H1 (cell line): ENCODE measurements around the gene CEP128. TPM values are rescaled to one million over a fixed set of nuclear protein-coding genes. Genes with fewer than 3 reads are reported as not detected.

Source experiments
- ASH2L ChIP-seq: fragments of 200-600, 300-600 bp; sonication (generic); IDR thresholded peaks from one replicate; pipeline ENCODE4 v1.7.1; 2017; ENCODE audit warnings: low read length
- ATF3 ChIP-seq: IDR thresholded peaks from 2 replicates; pipeline ENCODE4 v1.6.1; 2011; ENCODE audit warnings: low read depth, mild to moderate bottlenecking, low read length; ENCODE audit not compliant: insufficient read depth
- CEBPB ChIP-seq: IDR thresholded peaks from 2 replicates; pipeline ENCODE4 v1.6.1; 2012; ENCODE audit warnings: low read depth, low read length
- EGR1 ChIP-seq: IDR thresholded peaks from 2 replicates; pipeline ENCODE4 v1.6.1; 2011; ENCODE audit warnings: low read depth, low read length, borderline replicate concordance
- EP300 ChIP-seq, 2 experiments: IDR thresholded peaks; 1 replicate in 1 of 2; 2 replicates in 1 of 2; pipeline ENCODE4 v1.6.1; 2011 to 2012; ENCODE audit warnings: low read depth in 2 of 2, low read length in 2 of 2, mild to moderate bottlenecking in 2 of 2, borderline replicate concordance in 1 of 2, inconsistent platforms in 1 of 2, moderate library complexity in 1 of 2
- POLR2A ChIP-seq, 2 experiments: IDR thresholded peaks; 1 replicate in 1 of 2; 2 replicates in 1 of 2; pipeline ENCODE4 v1.6.1; 2011; ENCODE audit warnings: low read depth in 2 of 2, low read length in 2 of 2, mild to moderate bottlenecking in 2 of 2; ENCODE audit errors: control extremely low read depth in 1 of 2
- RBBP5 ChIP-seq: IDR thresholded peaks from 2 replicates; pipeline ENCODE4 v1.7.1; 2012; ENCODE audit warnings: low read depth, mild to moderate bottlenecking, inconsistent platforms, low read length, moderate library complexity, borderline replicate concordance
- polyA plus RNA-seq, 7 experiments: library from polyadenylated mRNA; depleted of rRNA in 3 of 7; stranded (reverse) in 5 of 7; unstranded in 2 of 7; fragments of >200 nt in 5 of 7; fragments of 200-250 nt in 2 of 7; gene quantifications; 1 replicate in 5 of 7; 2 replicates in 1 of 7; 4 replicates in 1 of 7; pipeline versions ENCODE4 v1.2.1 to v1.2.3, GENCODE V29; 2011 to 2013; ENCODE audit warnings: missing spikeins in 2 of 7, mixed read lengths in 2 of 7
- total RNA-seq: library from RNA; stranded (reverse); fragmentation: NEBNext Ultra II Directional; extraction: Animal tissue kit (Norgen Biotek cat#: 25700); gene quantifications from 2 replicates; pipeline ENCODE4 v1.2.1, GENCODE V29; 2021
- TF ChIP-seq, protein P1 (sequence below): fragments of 300-600 bp; sonication (generic); IDR thresholded peaks from 2 replicates; pipeline ENCODE4 v1.7.1; 2012; ENCODE audit warnings: low read length, moderate library complexity, mild to moderate bottlenecking, inconsistent platforms; ENCODE audit not compliant: insufficient replicate concordance
- TF ChIP-seq, protein P2 (sequence below): IDR thresholded peaks from 2 replicates; pipeline ENCODE4 v1.6.1; 2012; ENCODE audit warnings: inconsistent platforms

CEP128 gene
- total and polyA plus RNA-seq, 2 of the 8 experiments (the other 6 are each of a cell fraction or from before 2014, with no cell fraction given) = 1.9 to 17.0 TPM

DNA sequence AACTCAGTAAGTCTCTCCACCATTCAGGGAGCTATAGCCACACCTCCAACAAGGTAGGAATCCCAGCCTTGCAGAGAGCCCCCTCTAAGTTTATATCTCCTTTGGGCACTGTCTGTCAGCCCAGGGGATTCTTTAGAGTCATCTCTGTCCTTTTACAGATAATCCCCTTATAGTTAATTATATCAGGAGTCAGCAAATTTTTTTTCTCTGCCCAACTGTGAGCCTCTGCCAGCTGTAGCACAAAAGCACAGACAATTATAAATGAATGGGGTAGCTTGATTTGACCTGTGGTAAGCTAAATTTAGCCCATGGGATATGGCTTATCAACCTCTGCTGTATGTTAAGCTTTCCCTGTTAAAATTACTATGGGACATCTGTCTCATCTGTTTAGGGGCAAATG is 8.3 kb downstream of the CEP128 start (continued):
- TF ChIP-seq, protein P1, sequence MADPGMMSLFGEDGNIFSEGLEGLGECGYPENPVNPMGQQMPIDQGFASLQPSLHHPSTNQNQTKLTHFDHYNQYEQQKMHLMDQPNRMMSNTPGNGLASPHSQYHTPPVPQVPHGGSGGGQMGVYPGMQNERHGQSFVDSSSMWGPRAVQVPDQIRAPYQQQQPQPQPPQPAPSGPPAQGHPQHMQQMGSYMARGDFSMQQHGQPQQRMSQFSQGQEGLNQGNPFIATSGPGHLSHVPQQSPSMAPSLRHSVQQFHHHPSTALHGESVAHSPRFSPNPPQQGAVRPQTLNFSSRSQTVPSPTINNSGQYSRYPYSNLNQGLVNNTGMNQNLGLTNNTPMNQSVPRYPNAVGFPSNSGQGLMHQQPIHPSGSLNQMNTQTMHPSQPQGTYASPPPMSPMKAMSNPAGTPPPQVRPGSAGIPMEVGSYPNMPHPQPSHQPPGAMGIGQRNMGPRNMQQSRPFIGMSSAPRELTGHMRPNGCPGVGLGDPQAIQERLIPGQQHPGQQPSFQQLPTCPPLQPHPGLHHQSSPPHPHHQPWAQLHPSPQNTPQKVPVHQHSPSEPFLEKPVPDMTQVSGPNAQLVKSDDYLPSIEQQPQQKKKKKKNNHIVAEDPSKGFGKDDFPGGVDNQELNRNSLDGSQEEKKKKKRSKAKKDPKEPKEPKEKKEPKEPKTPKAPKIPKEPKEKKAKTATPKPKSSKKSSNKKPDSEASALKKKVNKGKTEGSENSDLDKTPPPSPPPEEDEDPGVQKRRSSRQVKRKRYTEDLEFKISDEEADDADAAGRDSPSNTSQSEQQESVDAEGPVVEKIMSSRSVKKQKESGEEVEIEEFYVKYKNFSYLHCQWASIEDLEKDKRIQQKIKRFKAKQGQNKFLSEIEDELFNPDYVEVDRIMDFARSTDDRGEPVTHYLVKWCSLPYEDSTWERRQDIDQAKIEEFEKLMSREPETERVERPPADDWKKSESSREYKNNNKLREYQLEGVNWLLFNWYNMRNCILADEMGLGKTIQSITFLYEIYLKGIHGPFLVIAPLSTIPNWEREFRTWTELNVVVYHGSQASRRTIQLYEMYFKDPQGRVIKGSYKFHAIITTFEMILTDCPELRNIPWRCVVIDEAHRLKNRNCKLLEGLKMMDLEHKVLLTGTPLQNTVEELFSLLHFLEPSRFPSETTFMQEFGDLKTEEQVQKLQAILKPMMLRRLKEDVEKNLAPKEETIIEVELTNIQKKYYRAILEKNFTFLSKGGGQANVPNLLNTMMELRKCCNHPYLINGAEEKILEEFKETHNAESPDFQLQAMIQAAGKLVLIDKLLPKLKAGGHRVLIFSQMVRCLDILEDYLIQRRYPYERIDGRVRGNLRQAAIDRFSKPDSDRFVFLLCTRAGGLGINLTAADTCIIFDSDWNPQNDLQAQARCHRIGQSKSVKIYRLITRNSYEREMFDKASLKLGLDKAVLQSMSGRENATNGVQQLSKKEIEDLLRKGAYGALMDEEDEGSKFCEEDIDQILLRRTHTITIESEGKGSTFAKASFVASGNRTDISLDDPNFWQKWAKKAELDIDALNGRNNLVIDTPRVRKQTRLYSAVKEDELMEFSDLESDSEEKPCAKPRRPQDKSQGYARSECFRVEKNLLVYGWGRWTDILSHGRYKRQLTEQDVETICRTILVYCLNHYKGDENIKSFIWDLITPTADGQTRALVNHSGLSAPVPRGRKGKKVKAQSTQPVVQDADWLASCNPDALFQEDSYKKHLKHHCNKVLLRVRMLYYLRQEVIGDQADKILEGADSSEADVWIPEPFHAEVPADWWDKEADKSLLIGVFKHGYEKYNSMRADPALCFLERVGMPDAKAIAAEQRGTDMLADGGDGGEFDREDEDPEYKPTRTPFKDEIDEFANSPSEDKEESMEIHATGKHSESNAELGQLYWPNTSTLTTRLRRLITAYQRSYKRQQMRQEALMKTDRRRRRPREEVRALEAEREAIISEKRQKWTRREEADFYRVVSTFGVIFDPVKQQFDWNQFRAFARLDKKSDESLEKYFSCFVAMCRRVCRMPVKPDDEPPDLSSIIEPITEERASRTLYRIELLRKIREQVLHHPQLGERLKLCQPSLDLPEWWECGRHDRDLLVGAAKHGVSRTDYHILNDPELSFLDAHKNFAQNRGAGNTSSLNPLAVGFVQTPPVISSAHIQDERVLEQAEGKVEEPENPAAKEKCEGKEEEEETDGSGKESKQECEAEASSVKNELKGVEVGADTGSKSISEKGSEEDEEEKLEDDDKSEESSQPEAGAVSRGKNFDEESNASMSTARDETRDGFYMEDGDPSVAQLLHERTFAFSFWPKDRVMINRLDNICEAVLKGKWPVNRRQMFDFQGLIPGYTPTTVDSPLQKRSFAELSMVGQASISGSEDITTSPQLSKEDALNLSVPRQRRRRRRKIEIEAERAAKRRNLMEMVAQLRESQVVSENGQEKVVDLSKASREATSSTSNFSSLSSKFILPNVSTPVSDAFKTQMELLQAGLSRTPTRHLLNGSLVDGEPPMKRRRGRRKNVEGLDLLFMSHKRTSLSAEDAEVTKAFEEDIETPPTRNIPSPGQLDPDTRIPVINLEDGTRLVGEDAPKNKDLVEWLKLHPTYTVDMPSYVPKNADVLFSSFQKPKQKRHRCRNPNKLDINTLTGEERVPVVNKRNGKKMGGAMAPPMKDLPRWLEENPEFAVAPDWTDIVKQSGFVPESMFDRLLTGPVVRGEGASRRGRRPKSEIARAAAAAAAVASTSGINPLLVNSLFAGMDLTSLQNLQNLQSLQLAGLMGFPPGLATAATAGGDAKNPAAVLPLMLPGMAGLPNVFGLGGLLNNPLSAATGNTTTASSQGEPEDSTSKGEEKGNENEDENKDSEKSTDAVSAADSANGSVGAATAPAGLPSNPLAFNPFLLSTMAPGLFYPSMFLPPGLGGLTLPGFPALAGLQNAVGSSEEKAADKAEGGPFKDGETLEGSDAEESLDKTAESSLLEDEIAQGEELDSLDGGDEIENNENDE = no peak
- no peak for TF ChIP-seq ASH2L
- TF ChIP-seq RBBP5 = no peak
- TF ChIP-seq EGR1 = no peak
- TF ChIP-seq, protein P2, sequence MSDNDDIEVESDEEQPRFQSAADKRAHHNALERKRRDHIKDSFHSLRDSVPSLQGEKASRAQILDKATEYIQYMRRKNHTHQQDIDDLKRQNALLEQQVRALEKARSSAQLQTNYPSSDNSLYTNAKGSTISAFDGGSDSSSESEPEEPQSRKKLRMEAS = no peak
- TF ChIP-seq POLR2A (IDR thresholded peaks at IDR 0.05; ENCODE audit: control extremely low read depth in 1 of 2, low read depth in 2 of 2, low read length in 2 of 2) = no peak
- no peak for TF ChIP-seq ATF3
- TF ChIP-seq CEBPB = no peak
- no peak for TF ChIP-seq EP300 (IDR thresholded peaks at IDR 0.05; ENCODE audit: borderline replicate concordance in 1 of 2, low read depth in 2 of 2, low read length in 2 of 2)
